ENCODE results near the gene GPAT3. TPM values are rescaled to one million over a fixed set of nuclear protein-coding genes. Genes with fewer than 3 reads are reported as not detected.

GPAT3 gene
- total RNA-seq, 1 donor from 2014 or later, result 0.99 TPM

DNA sequence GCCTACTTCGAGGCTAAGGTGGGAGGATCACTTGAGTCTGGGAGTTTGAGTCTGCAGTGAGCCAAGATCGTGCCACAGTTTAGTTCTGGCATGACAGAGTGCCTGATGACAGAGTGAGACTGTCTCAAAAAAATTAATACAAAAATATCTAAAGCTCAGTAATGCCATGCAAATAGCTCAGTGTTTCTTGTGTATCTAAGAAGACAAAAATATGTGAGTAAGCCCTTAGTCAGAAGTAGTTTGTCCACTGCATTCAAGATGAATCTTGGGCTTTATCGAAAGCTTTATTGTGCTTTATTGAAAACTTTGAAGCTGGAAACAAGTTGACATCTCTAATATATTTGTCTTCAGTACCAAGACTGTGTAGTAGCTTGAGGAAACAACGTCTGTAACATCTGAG lies 115.9 kb downstream of the GPAT3 start:
- Histone ChIP-seq H3K4me2 (no peak overlapping the region), H3F3A (ENCODE audit: low read depth) (no peaks in the 10 kb centered on the region), H3K36me3 (no peaks in the 10 kb centered on the region), H3K4me3 (no peak overlapping the region), H2AFZ (replicated peaks) (no peak overlapping the region), H3K27ac (no peak overlapping the region), H3K27me3 (no peaks in the 10 kb centered on the region), H3K9ac (no peak overlapping the region), H4K20me1 (ENCODE audit: low read depth) (no peaks in the 10 kb centered on the region), H3K9me3 (ENCODE audit: low read depth) (no peaks in the 10 kb centered on the region), H3K4me1 (no peaks in the 10 kb centered on the region), H3K79me2 (ENCODE audit: low read depth) (no peaks in the 10 kb centered on the region)
- Mint-ChIP-seq H3K9me3 (no peaks in the 10 kb centered on the region), H3K27me3 (ENCODE audit: insufficient read depth, low read depth) (no peaks in the 10 kb centered on the region), H3K4me1 (no peaks in the 10 kb centered on the region), H3K4me3 (no peak overlapping the region), H3K36me3 (no peaks in the 10 kb centered on the region), H3K27ac (no peak overlapping the region)
- no peak for DNase-seq (ENCODE audit: low spot score)
- no peak for TF ChIP-seq EZH2 (IDR thresholded peaks at IDR 0.05)
- TF ChIP-seq CTCF (IDR thresholded peaks at IDR 0.05), result no peak
- TF ChIP-seq EZH2phosphoT487 (IDR thresholded peaks at IDR 0.05), result no peak

Small RNA genes lying within 50 kb of the gene (small RNA-seq; reads per million reads assigned to genes)
- gene RF00019, result not detected

Other genes with a start within 250 kb of the GPAT3 start
- 0.28 and 0.73 TPM in 2 replicates for gene HPSE, start 201.3 kb upstream of the GPAT3 start, total RNA-seq (ENCODE audit: low replicate concordance)
- 10.8 and 15.3 TPM in 2 replicates for gene HELQ, start 80.3 kb upstream of the GPAT3 start, total RNA-seq (ENCODE audit: low replicate concordance)
- 25.0 and 25.6 TPM in 2 replicates for gene MRPS18C, start 80.0 kb upstream of the GPAT3 start, total RNA-seq (ENCODE audit: low replicate concordance)
- 35.8 and 64.2 TPM in 2 replicates for gene ABRAXAS1, start 51.0 kb upstream of the GPAT3 start, total RNA-seq (ENCODE audit: low replicate concordance)